HG03097 (cell line): ENCODE measurements around the gene CYB5A.
"Not testable (repeated sequence)": the region's sequence is repeated elsewhere in the genome, so short reads cannot be mapped to it uniquely, and the experiment has no call there.

ENCODE experiments used
- ATAC-seq: cut with Tn5 transposase; IDR thresholded peaks from one replicate; pipeline ENCODE4 v1.9.1; 2021; ENCODE audit not compliant: unreplicated experiment, low FRiP score

Gene CYB5A, protein sequence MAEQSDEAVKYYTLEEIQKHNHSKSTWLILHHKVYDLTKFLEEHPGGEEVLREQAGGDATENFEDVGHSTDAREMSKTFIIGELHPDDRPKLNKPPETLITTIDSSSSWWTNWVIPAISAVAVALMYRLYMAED

DNA sequence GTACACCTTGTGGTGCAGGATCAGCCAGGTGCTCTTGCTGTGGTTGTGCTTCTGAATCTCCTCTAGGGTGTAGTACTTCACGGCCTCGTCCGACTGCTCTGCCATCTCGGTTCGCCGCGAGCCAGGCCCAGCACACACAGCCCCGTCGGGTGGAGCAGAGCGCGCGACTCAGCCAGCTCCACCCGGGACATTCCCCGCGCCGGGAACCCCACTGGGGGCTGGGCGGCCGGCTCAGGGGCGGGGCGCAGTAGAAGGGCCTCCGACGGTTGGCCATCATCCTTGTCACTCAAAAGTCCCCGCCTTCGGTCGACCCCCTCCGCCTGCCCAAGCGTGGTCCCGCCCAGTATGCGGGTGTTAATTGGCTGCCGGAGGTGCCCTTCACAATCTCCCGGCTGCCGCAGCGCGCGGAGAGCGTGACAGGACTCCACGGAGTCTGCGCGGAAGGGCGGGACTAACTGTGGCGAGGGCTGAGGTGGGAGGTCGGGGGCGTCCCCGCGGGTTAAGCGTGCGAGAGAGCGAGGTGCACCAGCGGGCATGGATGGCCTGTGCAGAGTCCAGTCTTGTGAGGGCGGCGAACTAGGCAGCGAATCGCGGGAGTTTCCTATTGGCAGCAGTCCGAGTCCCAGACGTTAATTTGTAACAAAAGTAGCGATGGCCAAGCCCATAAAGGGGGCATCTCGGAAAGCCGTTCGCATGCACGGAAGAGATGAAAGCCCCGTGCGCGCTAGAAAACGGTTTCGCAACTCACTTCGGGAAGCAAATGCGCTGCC is at the start of gene CYB5A:
TSS of gene CYB5A (minus strand) at position 193 of the 770 bp plus-strand sequence. CDS start at position 105, 88 bp downstream.
- ATAC-seq = peak; percentile 100

DNA sequence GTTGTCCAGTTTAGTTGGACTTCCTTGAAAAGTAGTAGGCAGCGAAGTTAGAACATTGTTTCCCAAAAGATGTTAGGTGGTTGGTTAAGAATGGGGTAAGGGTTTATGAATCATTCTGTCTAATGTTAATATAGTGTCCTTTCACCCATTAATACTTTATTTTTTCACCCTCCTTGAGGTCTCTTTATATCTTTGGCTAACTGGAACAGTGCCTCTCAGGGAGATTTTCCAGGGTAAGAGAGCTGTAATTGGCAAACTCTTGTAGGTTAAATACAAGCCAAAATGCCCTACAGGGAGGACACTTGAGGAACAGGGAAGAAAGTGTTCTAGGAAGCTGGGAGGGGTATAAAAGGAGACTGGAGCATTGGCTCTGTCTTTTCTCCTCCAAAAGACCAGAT is 46.1 kb upstream of the CYB5A start:
- ATAC-seq = no peak

DNA sequence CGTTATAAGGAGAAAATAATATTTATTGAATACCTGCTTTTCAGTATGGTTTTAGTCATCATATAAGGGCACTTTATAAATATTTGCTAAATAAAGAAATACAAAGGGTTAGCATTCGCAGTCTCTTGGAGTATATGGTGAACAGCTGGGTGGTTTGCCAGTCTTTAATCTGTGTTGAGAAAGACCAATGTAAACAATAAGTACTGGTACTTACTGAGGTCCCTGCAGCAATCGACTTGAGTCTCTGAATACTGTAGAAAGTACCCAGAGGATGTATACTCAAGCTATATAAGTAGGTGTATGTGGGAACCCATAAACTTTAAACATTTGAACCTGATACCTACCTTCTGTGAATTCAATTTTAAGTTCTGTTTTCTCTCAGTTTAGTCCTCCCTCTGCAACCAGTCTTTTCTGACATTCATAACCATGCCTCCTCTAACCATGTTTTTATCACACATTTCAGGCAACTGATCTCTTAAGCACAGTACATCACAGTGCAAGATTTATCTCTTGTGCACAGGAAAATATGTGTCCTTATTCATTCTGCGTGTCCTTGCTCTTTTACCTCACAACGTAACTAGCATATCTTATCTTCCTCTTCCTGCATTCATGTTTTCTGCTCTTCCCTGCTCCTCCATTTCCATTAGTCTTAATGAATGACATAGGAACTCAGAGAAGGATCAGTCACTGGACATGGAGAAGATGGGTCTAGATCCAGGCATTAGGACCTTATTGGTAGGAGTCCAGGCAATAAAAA is 45.6 kb upstream of the CYB5A start:
- ATAC-seq = no peak

DNA sequence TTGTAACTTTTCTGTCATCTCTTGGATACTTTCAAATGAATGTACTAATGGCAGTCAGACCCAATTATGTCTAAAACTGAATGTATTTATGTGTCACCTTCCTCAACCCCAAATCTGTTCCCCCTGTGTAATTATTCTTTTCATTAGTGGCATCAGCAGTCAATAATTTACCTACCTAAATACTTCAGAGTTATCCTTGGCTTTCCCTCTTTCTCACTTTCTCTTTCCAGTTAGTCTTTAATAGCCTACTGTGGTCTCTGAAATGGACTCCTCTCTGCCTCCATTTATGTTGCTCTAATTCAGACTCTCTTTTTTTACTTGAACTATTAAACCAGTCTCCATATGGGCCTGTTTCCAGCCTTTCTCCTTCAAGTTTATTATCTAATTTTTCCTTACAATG is 44.9 kb upstream of the CYB5A start:
- no peak for ATAC-seq

DNA sequence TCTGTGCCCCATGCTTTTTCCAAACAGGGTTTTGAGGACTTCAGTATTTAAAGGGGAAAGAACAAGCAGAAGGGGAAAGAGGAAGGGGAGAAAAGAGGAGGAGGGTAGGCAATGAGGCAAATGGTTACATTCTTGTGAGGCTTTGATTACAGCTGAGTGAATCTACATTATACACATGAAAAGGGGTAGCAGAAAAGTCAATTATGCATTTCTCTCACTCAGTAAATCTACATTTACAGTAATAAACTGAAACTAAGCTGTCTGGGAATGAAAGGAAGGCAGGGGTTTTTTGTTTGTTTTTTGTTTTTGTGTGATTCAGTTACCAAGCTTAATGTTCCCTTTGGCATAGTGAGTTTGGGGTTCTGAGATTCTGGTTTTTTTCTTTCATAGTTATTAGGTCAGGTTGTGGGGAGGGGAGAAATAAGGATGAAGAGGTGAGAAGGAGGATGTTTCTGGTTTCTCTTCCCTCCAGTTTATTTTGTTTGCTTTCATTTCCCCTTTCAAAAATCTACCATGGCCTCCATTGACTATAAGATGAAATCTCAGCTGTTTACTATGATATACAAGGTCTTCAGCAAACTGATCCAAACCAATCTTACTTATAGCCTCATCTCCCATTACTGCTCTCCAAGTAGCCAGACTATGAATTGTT is 42.6 kb upstream of the CYB5A start:
- ATAC-seq = no peak

DNA sequence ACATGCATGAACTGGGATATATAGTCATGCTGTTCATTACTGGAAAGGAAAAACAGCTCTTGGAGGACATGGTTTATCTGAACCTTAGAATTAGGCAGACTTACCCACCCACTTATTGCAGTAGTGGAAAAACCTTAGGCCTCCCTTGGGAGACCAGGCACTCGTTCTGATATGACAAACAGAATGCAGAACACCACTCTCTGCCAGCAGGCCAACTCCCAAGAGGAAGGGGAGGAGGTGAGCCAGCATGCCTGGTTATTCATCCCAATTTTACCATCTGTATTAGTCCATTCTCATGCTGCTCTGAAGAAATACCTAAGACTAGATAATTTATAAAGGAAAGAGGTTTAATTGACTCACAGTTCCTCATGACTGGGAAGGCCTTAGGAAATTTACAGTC is 41.3 kb upstream of the CYB5A start:
- no peak for ATAC-seq

DNA sequence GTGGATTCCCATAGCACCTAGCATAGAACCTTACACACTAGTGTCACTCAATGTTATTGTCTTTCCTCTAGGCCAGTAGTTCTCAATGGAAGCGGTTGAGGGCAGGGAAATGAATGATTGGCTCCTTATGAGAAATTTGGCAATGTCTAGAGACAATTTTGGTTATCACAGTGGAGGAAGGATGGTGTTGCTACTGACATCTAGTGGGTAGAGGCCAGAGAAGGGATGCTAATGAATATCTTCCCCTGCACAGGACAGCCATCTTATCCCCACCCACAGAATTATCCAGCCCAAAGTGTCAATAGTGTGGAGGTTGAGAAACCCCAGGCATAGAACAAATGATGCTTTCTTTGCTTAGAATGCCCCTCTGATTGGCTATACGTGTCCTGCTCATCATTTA is 39.6 kb upstream of the CYB5A start:
- no peak for ATAC-seq

DNA sequence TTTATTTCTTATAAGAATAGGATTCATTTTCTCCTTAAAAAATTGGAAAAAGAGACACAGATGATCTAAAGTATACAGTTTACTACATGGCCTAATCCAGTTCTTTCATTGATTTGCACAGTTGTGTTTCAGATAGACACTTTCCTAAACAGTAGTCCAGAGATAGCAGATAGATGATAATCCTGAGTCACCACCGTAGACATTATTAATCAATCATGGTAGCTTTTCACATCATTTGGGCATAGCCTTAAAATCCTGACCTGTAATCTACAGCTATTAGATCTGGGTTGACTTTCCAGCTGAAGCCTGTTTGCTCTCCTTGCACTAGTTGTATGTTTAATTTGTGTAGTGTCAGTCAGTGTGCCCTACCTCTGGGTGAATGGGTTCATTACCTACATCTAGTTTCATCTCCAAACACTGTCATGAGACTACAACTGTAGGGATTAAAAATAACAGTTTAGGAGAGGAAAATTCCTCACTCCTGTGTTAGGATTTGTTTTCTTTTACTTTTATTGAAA is 38.0 kb upstream of the CYB5A start:
- no peak for ATAC-seq

DNA sequence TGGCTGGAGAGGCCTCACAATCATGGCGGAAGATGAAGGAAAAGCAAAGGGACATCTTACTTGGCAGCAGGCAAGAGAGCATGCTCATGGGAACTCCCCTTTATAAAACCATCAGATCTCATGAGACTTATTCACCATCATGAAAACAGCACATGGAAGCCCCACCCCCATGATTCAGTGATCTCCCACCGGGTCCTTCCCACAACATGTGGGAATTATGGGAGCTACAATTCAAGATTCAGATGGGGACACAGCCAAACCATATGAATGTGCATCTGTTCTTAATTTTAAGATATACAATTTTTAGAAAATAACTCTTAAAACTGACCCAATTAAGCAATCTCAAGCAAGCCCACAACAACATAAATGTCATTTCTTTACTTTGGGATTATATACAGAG is 36.4 kb upstream of the CYB5A start:
- no peak for ATAC-seq

DNA sequence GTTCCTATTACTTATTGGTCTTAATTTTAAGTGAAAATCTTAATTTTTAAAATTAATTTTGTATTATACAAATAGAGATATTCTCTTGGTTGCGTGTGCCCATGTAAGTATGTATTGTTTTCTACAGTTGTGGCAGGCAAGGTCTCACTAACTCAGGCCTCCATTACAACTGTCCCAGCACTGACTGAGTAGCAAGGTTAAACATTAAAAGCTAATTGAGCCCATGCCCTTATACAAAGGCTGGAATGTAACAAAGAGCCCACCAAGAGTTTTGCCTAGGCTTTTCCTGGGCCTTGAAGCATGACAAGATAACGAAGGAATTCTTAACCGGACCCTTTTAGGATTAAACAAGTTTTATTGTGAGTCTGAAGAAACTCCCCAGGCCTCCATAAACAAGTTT is 35.0 kb upstream of the CYB5A start:
- ATAC-seq = not testable (repeated sequence)

DNA sequence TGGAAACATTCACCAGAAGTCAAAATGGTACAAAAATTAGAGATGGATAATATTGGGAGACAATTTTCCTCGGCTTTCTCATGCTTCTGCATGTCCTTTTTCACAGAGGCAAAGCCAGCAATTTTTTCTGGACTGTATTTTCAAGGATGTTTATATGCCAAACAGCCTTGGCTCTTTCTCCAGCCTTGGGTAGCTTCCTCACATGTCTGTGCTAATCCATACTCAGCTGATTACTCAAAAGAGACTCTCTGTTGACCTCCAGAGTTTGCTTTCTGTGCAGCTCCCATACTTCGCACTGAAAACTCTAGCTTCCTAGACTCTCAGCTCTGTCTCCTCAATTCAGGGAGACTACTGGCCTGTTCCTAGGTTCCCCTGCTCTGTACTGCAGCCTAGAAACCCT is 34.5 kb upstream of the CYB5A start:
- ATAC-seq = no peak

DNA sequence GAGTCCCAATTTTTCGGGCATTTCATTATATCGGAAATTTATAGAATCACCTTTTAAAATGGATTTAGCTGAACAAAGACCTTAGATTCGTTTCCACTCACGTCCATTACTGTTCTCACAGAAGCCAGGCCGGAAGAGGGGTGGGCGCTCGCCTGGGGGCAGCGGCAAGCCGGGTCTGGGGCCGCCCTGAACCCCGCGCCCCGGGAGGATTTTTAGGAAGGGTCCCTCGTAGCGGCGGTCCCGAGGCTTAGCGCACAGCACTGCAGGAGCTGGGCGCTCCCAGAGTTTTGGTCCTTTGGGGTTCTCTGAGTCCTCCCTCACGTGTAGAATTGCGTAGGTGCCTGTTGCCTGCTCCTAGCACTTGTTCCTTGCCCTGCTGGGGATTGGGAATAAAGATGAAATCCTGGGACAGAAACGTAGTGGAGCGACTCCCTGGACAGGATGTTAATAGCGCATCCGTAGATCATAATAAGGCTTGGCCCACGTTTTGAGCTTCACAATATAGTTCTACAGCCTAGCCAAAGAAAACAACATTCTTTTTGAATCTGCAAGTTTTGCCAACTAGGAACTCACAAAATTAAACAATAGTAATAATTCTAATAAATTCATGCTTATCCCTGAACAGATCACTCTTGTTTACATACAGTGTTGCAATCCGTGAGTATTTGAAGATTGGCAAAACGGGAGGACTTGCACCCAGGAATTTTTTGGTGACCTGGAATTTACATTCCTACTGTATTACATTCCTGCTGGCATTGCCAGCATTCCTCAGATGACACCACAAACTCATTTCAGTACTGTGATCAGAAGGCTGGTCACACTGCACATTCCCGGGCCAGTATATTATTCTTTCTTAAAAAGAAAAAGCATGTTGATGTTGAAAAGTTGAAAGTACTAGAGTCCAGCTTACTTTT is 24.8 kb upstream of the CYB5A start:
- ATAC-seq = no peak

DNA sequence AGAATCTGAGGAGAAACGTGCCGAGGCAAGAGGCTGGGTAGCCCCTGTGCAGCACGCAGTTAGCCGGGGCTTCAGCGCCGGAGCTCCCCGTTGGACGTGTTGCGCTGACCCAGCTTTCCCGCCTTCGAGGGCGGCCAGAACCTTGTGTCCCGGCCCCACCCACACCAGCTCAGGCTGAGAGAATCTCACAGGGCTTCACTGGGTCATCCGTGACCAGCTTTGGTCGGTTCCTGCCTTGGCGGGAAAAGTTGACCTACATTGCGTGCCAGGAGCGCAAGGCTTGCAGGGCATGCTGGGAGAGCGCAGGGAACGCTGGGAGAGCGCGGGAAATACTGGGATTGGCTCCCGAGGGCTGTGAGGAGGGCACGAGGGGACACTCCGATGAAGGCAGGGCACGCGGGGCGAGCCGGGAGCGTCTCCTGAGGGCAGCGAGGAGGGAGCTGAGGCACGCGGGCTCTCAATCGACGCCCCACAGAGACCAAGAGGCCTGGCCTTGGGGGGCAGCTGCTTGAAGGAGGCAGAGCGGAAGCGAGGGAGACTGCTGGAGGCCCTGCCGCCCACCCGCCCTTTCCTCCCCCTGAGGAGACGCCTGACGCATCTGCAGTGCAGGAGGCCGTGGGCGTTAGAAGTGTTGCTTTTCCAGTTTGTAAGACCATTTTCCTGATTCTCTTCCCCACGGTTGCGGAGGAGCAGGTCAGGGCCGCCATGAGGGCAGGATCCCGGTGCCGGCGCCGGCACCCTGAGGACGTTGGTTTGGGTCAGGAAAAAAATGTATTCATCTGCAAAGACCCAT is 23.9 kb upstream of the CYB5A start, which contains the start of gene C18orf63:
TSS of gene C18orf63 (plus strand) at position 376 of the 793 bp plus-strand sequence. CDS start 2,027 bp downstream, outside the sequence.
- no peak for ATAC-seq

DNA sequence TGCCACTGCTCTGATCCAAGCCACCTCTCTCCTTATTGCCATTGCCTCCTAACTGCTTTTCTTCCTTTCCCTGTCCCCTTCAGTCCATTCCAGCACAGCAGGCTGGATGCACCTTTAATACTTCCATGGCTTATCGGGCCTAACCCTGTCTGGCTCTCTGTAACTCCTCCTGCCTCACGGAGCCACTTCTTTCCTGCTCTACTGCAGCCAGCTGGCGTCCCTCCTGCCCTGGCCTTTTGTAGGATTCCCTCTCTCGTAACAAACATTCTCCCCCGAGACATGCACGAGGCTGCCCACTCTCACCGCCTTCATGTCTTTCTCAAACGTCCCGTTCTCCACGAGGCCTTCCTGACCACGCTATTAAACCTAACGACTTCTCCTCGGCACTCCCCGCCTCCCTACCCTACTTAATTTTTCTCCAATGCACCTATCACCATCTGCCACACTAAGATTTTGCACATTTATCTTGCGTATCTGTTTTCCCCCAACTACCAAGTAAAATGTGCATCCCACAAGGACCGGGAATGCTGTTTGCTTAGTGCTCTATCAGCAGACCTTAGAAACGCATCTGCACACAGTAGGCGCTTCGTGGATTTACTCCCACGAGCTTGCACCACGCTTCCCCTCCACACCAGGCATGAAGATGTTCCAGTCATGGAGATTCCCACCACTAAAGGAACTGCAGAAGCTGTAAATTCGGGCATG is 23.1 kb upstream of the CYB5A start:
- ATAC-seq = no peak

DNA sequence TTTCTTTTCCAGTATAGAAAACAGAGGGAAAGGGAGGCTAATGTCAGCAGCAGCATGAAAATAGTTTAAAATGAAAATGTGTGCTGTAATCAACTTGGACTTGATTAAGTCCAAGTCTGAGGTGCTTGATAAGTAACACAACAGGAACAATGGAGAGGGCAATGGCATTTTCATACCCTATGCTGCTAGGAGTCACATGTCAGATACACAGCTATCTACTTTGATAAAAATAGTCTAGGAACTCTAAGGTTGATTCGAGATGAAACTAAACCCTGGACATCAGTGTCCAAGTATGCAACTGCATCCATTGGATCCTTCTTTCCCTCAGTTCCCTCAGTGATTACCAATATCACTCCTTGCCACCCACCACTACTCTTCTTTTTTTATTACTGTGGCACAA is 19.2 kb upstream of the CYB5A start:
- no peak for ATAC-seq

DNA sequence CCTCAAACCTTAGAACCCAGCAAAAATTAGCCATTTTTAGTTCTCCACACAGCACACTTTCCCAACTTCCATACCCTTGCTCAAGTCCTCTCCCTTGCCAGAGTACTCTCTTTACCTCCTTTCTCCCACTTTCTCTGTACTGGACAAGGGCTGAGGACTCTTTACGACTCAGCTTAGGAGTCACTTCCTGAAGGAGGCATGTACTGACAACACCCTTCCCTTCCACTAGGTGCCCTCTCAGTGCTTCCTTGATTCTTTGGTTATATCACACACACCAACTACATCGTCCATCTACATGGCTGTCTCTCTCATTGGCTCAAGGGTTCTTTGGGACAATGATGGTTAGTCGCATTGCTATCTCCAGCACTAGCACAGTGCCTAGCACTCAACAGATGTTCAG is 18.6 kb upstream of the CYB5A start:
- ATAC-seq = no peak

DNA sequence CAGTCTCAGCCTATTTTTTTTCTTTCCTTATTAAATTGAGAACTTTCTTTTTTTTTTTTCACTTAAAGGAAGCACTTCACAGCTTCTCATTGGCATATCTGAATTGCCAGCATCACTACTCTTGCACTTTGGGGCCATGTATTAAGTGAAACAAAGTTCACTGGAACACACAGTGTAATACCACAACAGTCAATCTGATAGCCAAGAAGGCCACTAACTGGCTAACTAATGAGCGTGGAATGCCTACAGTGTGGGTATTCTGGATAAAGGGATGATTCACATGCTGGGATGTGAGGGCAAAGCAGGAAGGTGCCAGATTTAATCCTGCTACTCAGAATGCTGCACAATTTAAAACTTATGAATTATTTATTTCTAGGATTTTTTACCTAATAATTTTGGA is 12.2 kb upstream of the CYB5A start:
- ATAC-seq = no peak

DNA sequence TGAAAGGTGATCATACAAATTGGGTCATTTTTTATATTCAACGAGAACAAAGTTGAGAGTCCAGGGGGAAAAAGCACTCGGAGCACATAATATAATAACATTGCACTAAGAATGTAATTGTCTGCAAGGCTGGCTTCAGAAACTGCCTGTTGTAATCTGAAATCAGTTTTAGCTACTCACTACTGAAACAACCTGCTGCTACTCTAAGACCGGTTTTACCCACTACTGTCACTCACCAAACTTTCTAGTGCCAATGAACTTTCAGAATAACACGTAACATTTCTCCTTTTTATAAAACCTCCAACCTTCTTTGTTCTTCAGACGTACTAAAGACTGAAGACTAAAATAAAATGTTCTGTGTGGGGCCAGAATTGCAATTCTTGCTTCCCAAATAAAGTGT is 11.5 kb upstream of the CYB5A start:
- no peak for ATAC-seq

DNA sequence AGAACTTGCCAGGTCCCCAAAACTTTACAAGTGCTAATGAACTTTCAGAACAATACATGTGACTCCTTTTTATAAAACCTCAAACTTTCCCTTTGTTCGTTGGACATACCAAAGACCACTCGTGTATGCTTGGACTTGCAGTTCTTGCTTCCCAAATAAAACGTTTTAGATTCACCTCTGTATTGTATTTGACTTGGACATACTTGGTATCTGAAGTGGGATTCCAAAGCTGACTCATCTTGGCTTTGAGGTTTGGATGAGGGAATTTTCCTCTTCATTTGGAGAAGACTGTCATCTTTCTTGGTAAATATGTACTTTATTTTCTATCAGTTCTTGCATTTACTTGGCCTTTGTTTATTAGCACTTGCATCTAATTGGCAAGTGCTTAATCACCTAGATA is 8.0 kb upstream of the CYB5A start:
- no peak for ATAC-seq
